ENCODE data around the gene VMO1.

The VMO1 gene

GRCh38 chr17:4816826-4817225 is 30.7 kb upstream of the VMO1 start:
- H3K9me3 ChIP-seq (ENCODE audit: control insufficient read depth in 1 of 2, low read length in 2 of 2) = no peaks in the 10 kb centered on the region
- H3K27me3 ChIP-seq (ENCODE audit: control insufficient read depth in 1 of 2, insufficient read depth in 2 of 2, low read length in 2 of 2) = no peaks in the 10 kb centered on the region
- H3K4me3 ChIP-seq (ENCODE audit: low read depth in 1 of 2, low read length in 2 of 2) = no peak overlapping the region
- peaks cover 0 to 31% of the 10 kb centered on the region in 2 donors for H3K36me3 ChIP-seq (ENCODE audit: control insufficient read depth in 1 of 2, insufficient read depth in 2 of 2, low read length in 2 of 2)
- no peak overlapping the region for H3K9ac ChIP-seq (ENCODE audit: low read depth in 1 of 2, low read length in 2 of 2)
- no peak overlapping the region for H3K27ac ChIP-seq (ENCODE audit: low read depth, low read length)
- H3K4me1 ChIP-seq (ENCODE audit: control insufficient read depth in 1 of 2, insufficient read depth in 2 of 2, low read length in 2 of 2) = peaks cover 0 to 6% of the 10 kb centered on the region in 2 donors

GRCh38 chr17:4815043-4815675 is 29.0 kb upstream of the VMO1 start:
- Histone ChIP-seq H3K4me1 (ENCODE audit: control insufficient read depth in 1 of 2, insufficient read depth in 2 of 2, low read length in 2 of 2) (peaks cover 0 to 9% of the 10 kb centered on the region in 2 donors), H3K4me3 (ENCODE audit: low read depth in 1 of 2, low read length in 2 of 2) (no peak overlapping the region), H3K27ac (ENCODE audit: low read depth, low read length) (no peak overlapping the region), H3K9me3 (ENCODE audit: control insufficient read depth in 1 of 2, low read length in 2 of 2) (no peaks in the 10 kb centered on the region), H3K9ac (ENCODE audit: low read depth in 1 of 2, low read length in 2 of 2) (no peak overlapping the region), H3K36me3 (ENCODE audit: control insufficient read depth in 1 of 2, insufficient read depth in 2 of 2, low read length in 2 of 2) (peaks cover 0 to 31% of the 10 kb centered on the region in 2 donors), H3K27me3 (ENCODE audit: control insufficient read depth in 1 of 2, insufficient read depth in 2 of 2, low read length in 2 of 2) (no peaks in the 10 kb centered on the region)

- Histone ChIP-seq H3K9me3 (ENCODE audit: control insufficient read depth in 1 of 2, low read length in 2 of 2) (no peaks in the 10 kb centered on the region), H3K4me3 (ENCODE audit: low read depth in 1 of 2, low read length in 2 of 2) (no peak overlapping the region), H3K4me1 (ENCODE audit: control insufficient read depth in 1 of 2, insufficient read depth in 2 of 2, low read length in 2 of 2) (peaks cover 4 to 15% of the 10 kb centered on the region in 2 donors), H3K27ac (ENCODE audit: low read depth, low read length) (no peak overlapping the region), H3K27me3 (ENCODE audit: control insufficient read depth in 1 of 2, insufficient read depth in 2 of 2, low read length in 2 of 2) (no peaks in the 10 kb centered on the region), H3K9ac (ENCODE audit: low read depth in 1 of 2, low read length in 2 of 2) (no peak overlapping the region), H3K36me3 (ENCODE audit: control insufficient read depth in 1 of 2, insufficient read depth in 2 of 2, low read length in 2 of 2) (peaks cover 0 to 31% of the 10 kb centered on the region in 2 donors)
Measured at GRCh38 chr17:4812690-4813089, 26.5 kb upstream of the VMO1 start.

- H3K4me3 ChIP-seq (ENCODE audit: low read depth in 1 of 2, low read length in 2 of 2) = no peak overlapping the region
- H3K27ac ChIP-seq (ENCODE audit: low read depth, low read length) = no peak overlapping the region
- no peak overlapping the region for H3K9ac ChIP-seq (ENCODE audit: low read depth in 1 of 2, low read length in 2 of 2)
- no peaks in the 10 kb centered on the region for H3K27me3 ChIP-seq (ENCODE audit: control insufficient read depth in 1 of 2, insufficient read depth in 2 of 2, low read length in 2 of 2)
- peaks cover 6 to 17% of the 10 kb centered on the region in 2 donors for H3K4me1 ChIP-seq (ENCODE audit: control insufficient read depth in 1 of 2, insufficient read depth in 2 of 2, low read length in 2 of 2)
- H3K9me3 ChIP-seq (ENCODE audit: control insufficient read depth in 1 of 2, low read length in 2 of 2) = no peaks in the 10 kb centered on the region
- H3K36me3 ChIP-seq (ENCODE audit: control insufficient read depth in 1 of 2, insufficient read depth in 2 of 2, low read length in 2 of 2) = peaks cover 0 to 24% of the 10 kb centered on the region in 2 donors
Measured at GRCh38 chr17:4811471-4811870, 25.3 kb upstream of the VMO1 start.

GRCh38 chr17:4810696-4811290 is 24.6 kb upstream of the VMO1 start:
- Histone ChIP-seq H3K36me3 (ENCODE audit: control insufficient read depth in 1 of 2, insufficient read depth in 2 of 2, low read length in 2 of 2) (peaks cover 0 to 22% of the 10 kb centered on the region in 2 donors), H3K27ac (ENCODE audit: low read depth, low read length) (no peak overlapping the region), H3K9me3 (ENCODE audit: control insufficient read depth in 1 of 2, low read length in 2 of 2) (no peaks in the 10 kb centered on the region), H3K4me3 (ENCODE audit: low read depth in 1 of 2, low read length in 2 of 2) (no peak overlapping the region), H3K9ac (ENCODE audit: low read depth in 1 of 2, low read length in 2 of 2) (no peak overlapping the region), H3K27me3 (ENCODE audit: control insufficient read depth in 1 of 2, insufficient read depth in 2 of 2, low read length in 2 of 2) (no peaks in the 10 kb centered on the region), H3K4me1 (ENCODE audit: control insufficient read depth in 1 of 2, insufficient read depth in 2 of 2, low read length in 2 of 2) (peaks cover 12 to 23% of the 10 kb centered on the region in 2 donors)

GRCh38 chr17:4808378-4808767 is 22.2 kb upstream of the VMO1 start:
- Histone ChIP-seq H3K27ac (ENCODE audit: low read depth, low read length) (no peak overlapping the region), H3K9ac (ENCODE audit: low read depth in 1 of 2, low read length in 2 of 2) (no peak overlapping the region), H3K4me1 (ENCODE audit: control insufficient read depth in 1 of 2, insufficient read depth in 2 of 2, low read length in 2 of 2) (peaks cover 12 to 17% of the 10 kb centered on the region in 2 donors), H3K36me3 (ENCODE audit: control insufficient read depth in 1 of 2, insufficient read depth in 2 of 2, low read length in 2 of 2) (peaks cover 0 to 5% of the 10 kb centered on the region in 2 donors), H3K9me3 (ENCODE audit: control insufficient read depth in 1 of 2, low read length in 2 of 2) (no peaks in the 10 kb centered on the region), H3K27me3 (ENCODE audit: control insufficient read depth in 1 of 2, insufficient read depth in 2 of 2, low read length in 2 of 2) (no peaks in the 10 kb centered on the region), H3K4me3 (ENCODE audit: low read depth in 1 of 2, low read length in 2 of 2) (no peak overlapping the region)

- Histone ChIP-seq H3K9me3 (ENCODE audit: control insufficient read depth in 1 of 2, low read length in 2 of 2) (no peaks in the 10 kb centered on the region), H3K27ac (ENCODE audit: low read depth, low read length) (no peak overlapping the region), H3K4me3 (ENCODE audit: low read depth in 1 of 2, low read length in 2 of 2) (peak overlapping the region; percentile 59 to 74), H3K27me3 (ENCODE audit: control insufficient read depth in 1 of 2, insufficient read depth in 2 of 2, low read length in 2 of 2) (no peaks in the 10 kb centered on the region), H3K4me1 (ENCODE audit: control insufficient read depth in 1 of 2, insufficient read depth in 2 of 2, low read length in 2 of 2) (peaks cover 12 to 17% of the 10 kb centered on the region in 2 donors), H3K36me3 (ENCODE audit: control insufficient read depth in 1 of 2, insufficient read depth in 2 of 2, low read length in 2 of 2) (peaks cover 0 to 5% of the 10 kb centered on the region in 2 donors), H3K9ac (ENCODE audit: low read depth in 1 of 2, low read length in 2 of 2) (peak overlapping the region; percentile 33 to 54)
Measured at GRCh38 chr17:4807605-4808377, 21.6 kb upstream of the VMO1 start.

- H3K9ac ChIP-seq (ENCODE audit: low read depth in 1 of 2, low read length in 2 of 2) = peak within 1 kb of the TSS; percentile 59 to 63
- H3K27ac ChIP-seq (ENCODE audit: low read depth, low read length) = no peak within 1 kb of the TSS
- H3K36me3 ChIP-seq (ENCODE audit: control insufficient read depth in 1 of 2, insufficient read depth in 2 of 2, low read length in 2 of 2) = peaks cover 0 to 5% of the 10 kb centered on the region in 2 donors
Measured at GRCh38 chr17:4806777-4807604, 20.8 kb upstream of the VMO1 start, which contains the start of gene PLD2. TSS of gene PLD2 (plus strand) at chr17:4807152. CDS start at chr17:4807773, 621 bp downstream.

GRCh38 chr17:4806456-4806776 is 20.3 kb upstream of the VMO1 start:
- Histone ChIP-seq H3K27ac (ENCODE audit: low read depth, low read length) (no peak overlapping the region), H3K4me1 (ENCODE audit: control insufficient read depth in 1 of 2, insufficient read depth in 2 of 2, low read length in 2 of 2) (peaks cover 12 to 17% of the 10 kb centered on the region in 2 donors), H3K27me3 (ENCODE audit: control insufficient read depth in 1 of 2, insufficient read depth in 2 of 2, low read length in 2 of 2) (no peaks in the 10 kb centered on the region), H3K36me3 (ENCODE audit: control insufficient read depth in 1 of 2, insufficient read depth in 2 of 2, low read length in 2 of 2) (peaks cover 0 to 5% of the 10 kb centered on the region in 2 donors), H3K9ac (ENCODE audit: low read depth in 1 of 2, low read length in 2 of 2) (peak overlapping the region; percentile 59 to 63), H3K4me3 (ENCODE audit: low read depth in 1 of 2, low read length in 2 of 2) (peak overlapping the region; percentile 71 to 74), H3K9me3 (ENCODE audit: control insufficient read depth in 1 of 2, low read length in 2 of 2) (no peaks in the 10 kb centered on the region)

More at GRCh38 chr17:4806777-4807604, 20.8 kb upstream of the VMO1 start, which contains the start of gene PLD2:
- Histone ChIP-seq H3K4me1 (ENCODE audit: control insufficient read depth in 1 of 2, insufficient read depth in 2 of 2, low read length in 2 of 2) (peaks cover 12 to 17% of the 10 kb centered on the region in 2 donors), H3K4me3 (ENCODE audit: low read depth in 1 of 2, low read length in 2 of 2) (peak within 1 kb of the TSS; percentile 71 to 74), H3K27me3 (ENCODE audit: control insufficient read depth in 1 of 2, insufficient read depth in 2 of 2, low read length in 2 of 2) (no peaks in the 10 kb centered on the region), H3K9me3 (ENCODE audit: control insufficient read depth in 1 of 2, low read length in 2 of 2) (no peaks in the 10 kb centered on the region)

Measured in duodenal mucosa (tissue), 2 donors.